Upper lobe of left lung (tissue), 6 donors: ENCODE measurements around the gene ANKRD11. TPM values are rescaled to one million over a fixed set of nuclear protein-coding genes. Genes with fewer than 3 reads are reported as not detected.
"Not testable (repeated sequence)": the region's sequence is repeated elsewhere in the genome, so short reads cannot be mapped to it uniquely, and the experiment has no call there.

Experiments used
- ATAC-seq, 2 donors: fragments of 200-7000 bp; cut with Tn5 transposase; one replicate each; pipeline ENCODE4 v1.9.1; 2022; ENCODE audit warnings: mild to moderate bottlenecking in 2 of 2, moderate library complexity in 2 of 2; ENCODE audit not compliant: low FRiP score in 2 of 2
- DNase-seq, 2 donors: peaks; one replicate each; pipeline ENCODE4 v3.0.0-alpha.2; 2019 to 2020
- H3K27ac ChIP-seq, 4 donors: fragments of 200-600 bp; sonication (generic); one replicate each; pipeline ENCODE4 v1.5.1; 2016 to 2019
- H3K27me3 ChIP-seq, 4 donors: fragments of 200-600 bp; sonication (generic); one replicate each; pipeline ENCODE4 v1.5.1; 2017 to 2019
- H3K36me3 ChIP-seq, 4 donors: fragments of 200-600 bp; sonication (generic); one replicate each; pipeline ENCODE4 v1.5.1; 2016 to 2019
- H3K4me1 ChIP-seq, 4 donors: fragments of 200-600 bp; sonication (generic); one replicate each; pipeline ENCODE4 v1.5.1; 2018 to 2019
- H3K4me3 ChIP-seq, 4 donors: fragments of 200-600 bp; sonication (generic); one replicate each; pipeline ENCODE4 v1.5.1; 2017 to 2019; ENCODE audit warnings: mild to moderate bottlenecking in 2 of 4, moderate library complexity in 1 of 4
- H3K9me3 ChIP-seq, 4 donors: fragments of 200-600 bp; sonication (generic); one replicate each; pipeline ENCODE4 v1.5.1; 2018 to 2019
- CTCF ChIP-seq, 6 experiments: fragments of 450-650 bp in 4 of 6; fragments of 200-600 bp in 2 of 6; sonication (generic) in 2 of 6; IDR thresholded peaks; one replicate each; pipeline ENCODE4 v1.5.1; 2016 to 2019; ENCODE audit warnings: antibody characterized with exemption in 6 of 6
- EP300 ChIP-seq, 4 donors: sonication (generic); formaldehyde crosslinking; IDR thresholded peaks; one replicate each; pipeline ENCODE4 v1.5.1; 2017; ENCODE audit warnings: antibody characterized with exemption in 4 of 4, control low read depth in 2 of 4
- POLR2A ChIP-seq, 4 donors: fragments of 450-650 bp; IDR thresholded peaks; one replicate each; pipeline ENCODE4 v1.5.1; 2016 to 2017; ENCODE audit warnings: antibody characterized with exemption in 4 of 4, mild to moderate bottlenecking in 2 of 4
- POLR2AphosphoS5 ChIP-seq, 2 donors: sonication (generic); formaldehyde crosslinking; IDR thresholded peaks; one replicate each; pipeline ENCODE4 v1.5.1; 2017; ENCODE audit warnings: antibody characterized with exemption in 2 of 2
- WGBS, 2 donors: methylation state at CpG; one replicate each; pipeline ENCODE4 v1.1.5; 2017 to 2018; 5-methylcytosine and 5-hydroxymethylcytosine counted together
- total RNA-seq, 6 donors: library from RNA; depleted of rRNA in 4 of 6; stranded (reverse); fragments of >200 nt in 4 of 6; gene quantifications; one replicate each; pipeline versions ENCODE4 v1.1.0 to v1.2.1, GENCODE V29; 2016 to 2021
- donor health status: DM: no; HTN: no; CAD: no; lungs with moderate emphysema.
- donor health status: DM: no; HTN: yes; CAD: no; lungs with severe emphysema.

Gene ANKRD11
- total RNA-seq, 6 donors from 2014 or later, result 92.4 to 313 (median 134) TPM

GRCh38 chr16:89308391-89309333 is 181.7 kb downstream of the ANKRD11 start:
- H3K9me3 ChIP-seq, result no peaks in the 10 kb centered on the region
- H3K4me1 ChIP-seq, result peaks cover 6 to 23% (median 10%) of the 10 kb centered on the region in 4 donors
- WGBS, 2 donors, result 84 to 85% methylated on average over 29 to 30 of the region's 30 CpGs
- H3K36me3 ChIP-seq, result peaks cover under 1 to 41% (median 28%) of the 10 kb centered on the region in 4 donors
- ATAC-seq, result no peak
- no peak overlapping the region for H3K4me3 ChIP-seq
- no peaks in the 10 kb centered on the region for H3K27me3 ChIP-seq
- no peak for DNase-seq
- peak; percentile 21 to 40 (median 36) for TF ChIP-seq CTCF (IDR thresholded peaks at IDR 0.05)
- TF ChIP-seq POLR2AphosphoS5 (IDR thresholded peaks at IDR 0.05), result no peak
- no peak for TF ChIP-seq POLR2A (IDR thresholded peaks at IDR 0.05)
- TF ChIP-seq EP300 (IDR thresholded peaks at IDR 0.05), result no peak
- H3K27ac ChIP-seq, result no peak overlapping the region

GRCh38 chr16:89307421-89307805 is 182.9 kb downstream of the ANKRD11 start:
- H3K36me3 ChIP-seq, result peaks cover 3 to 44% (median 26%) of the 10 kb centered on the region in 4 donors
- ATAC-seq, result no peak
- no peaks in the 10 kb centered on the region for H3K27me3 ChIP-seq
- no peak overlapping the region for H3K4me3 ChIP-seq
- no peak overlapping the region for H3K27ac ChIP-seq
- DNase-seq, result no peak
- no peaks in the 10 kb centered on the region for H3K9me3 ChIP-seq
- H3K4me1 ChIP-seq, result peaks cover 4 to 19% (median 9%) of the 10 kb centered on the region in 4 donors
- WGBS, 2 donors, result 93 to 95% methylated on average over 5 to 14 of the region's 14 CpGs
- TF ChIP-seq EP300 (IDR thresholded peaks at IDR 0.05) (no peak), POLR2AphosphoS5 (IDR thresholded peaks at IDR 0.05) (no peak), POLR2A (IDR thresholded peaks at IDR 0.05) (no peak), CTCF (IDR thresholded peaks at IDR 0.05) (no peak)

GRCh38 chr16:89306457-89307420 is 183.6 kb downstream of the ANKRD11 start:
- Histone ChIP-seq H3K36me3 (peaks cover 3 to 37% (median 19%) of the 10 kb centered on the region in 4 donors), H3K4me1 (peaks cover 1 to 21% (median 10%) of the 10 kb centered on the region in 4 donors)
- not testable (repeated sequence) for H3K27ac ChIP-seq, H3K27me3 ChIP-seq, ATAC-seq, H3K4me3 ChIP-seq, H3K9me3 ChIP-seq, DNase-seq
- WGBS, 2 donors, result 92 to 94% methylated on average over 37 to 51 of the region's 69 CpGs

GRCh38 chr16:89304941-89305705 is 185.2 kb downstream of the ANKRD11 start:
- ATAC-seq, result no peak
- Histone ChIP-seq H3K9me3 (no peaks in the 10 kb centered on the region), H3K27me3 (no peaks in the 10 kb centered on the region), H3K4me3 (no peak overlapping the region), H3K36me3 (peaks cover 3 to 43% (median 19%) of the 10 kb centered on the region in 4 donors), H3K4me1 (peaks cover 11 to 37% (median 19%) of the 10 kb centered on the region in 4 donors), H3K27ac (no peak overlapping the region)
- no peak for TF ChIP-seq EP300 (IDR thresholded peaks at IDR 0.05)
- TF ChIP-seq POLR2AphosphoS5 (IDR thresholded peaks at IDR 0.05), result no peak
- TF ChIP-seq CTCF (IDR thresholded peaks at IDR 0.05), result no peak
- no peak for TF ChIP-seq POLR2A (IDR thresholded peaks at IDR 0.05)
- no peak for DNase-seq
- 89 to 95% methylated on average over 32 to 43 of the region's 43 CpGs for WGBS, 2 donors
